Hindlimb muscle (tissue), 1 donor: ENCODE measurements around the gene UROS. TPM values are rescaled to one million over a fixed set of nuclear protein-coding genes. Genes with fewer than 3 reads are reported as not detected.

Experiments
- DNase-seq: peaks from one replicate; pipeline ENCODE4 v3.0.0-alpha.2; 2013
- polyA plus RNA-seq: library from polyadenylated mRNA; unstranded; fragments of 120-200 nt; gene quantifications from one replicate; pipeline ENCODE4 v1.2.1, GENCODE V29; 2013; ENCODE audit not compliant: insufficient read length

The UROS gene
- polyA plus RNA-seq, 1 donor = 45.4 TPM

GRCh38 chr10:125761961-125762360 is 61.1 kb downstream of the UROS start:
- no peak for DNase-seq

DNA sequence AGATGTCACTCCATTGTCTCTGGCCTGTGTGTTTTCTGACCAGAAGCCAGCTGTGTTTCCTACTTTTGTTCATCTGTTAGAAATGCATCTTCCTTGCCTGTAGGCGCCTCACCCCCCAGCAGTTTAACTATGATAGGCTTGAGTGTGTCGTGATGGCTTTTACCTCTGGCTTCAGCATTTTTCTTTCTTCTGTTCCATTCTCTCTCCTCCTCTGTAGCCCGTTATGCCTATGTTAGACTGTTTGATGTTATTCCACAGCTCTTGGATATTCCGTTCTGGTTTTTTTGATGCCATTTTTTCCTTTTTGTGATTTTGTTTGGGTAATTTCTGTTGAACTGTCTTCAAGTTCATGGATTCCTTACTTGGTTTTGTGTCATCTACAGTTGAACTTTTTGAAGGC is 65.3 kb downstream of the UROS start:
- DNase-seq = no peak

DNA sequence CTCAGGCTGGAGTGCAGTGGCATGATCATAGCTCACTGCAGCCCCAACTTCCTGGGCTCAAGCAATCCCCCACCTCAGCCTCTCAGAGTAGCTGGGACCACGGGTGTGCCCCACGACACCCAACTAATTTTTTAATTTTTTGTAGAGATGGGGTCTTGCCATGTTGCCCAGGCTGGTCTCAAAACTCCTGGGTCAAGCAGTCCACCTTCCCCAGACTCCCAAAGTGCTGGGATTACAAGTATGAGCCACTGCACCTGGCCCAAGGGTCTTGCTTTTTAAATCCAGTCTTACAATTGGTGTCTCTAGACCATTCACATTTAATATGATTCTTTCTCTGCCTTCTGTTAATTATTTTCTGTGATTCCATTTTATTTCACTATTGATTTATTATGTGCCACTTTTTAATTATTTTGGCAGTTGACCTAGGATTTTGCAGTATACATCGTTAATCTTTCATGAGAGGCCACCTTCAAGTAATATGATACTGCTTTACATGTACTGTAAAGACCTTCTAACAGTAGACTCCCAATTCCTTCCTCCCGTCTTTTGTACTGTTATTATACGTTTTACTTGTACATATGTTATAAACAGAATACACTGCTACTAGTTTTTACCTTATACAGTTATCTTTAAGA is 66.1 kb downstream of the UROS start:
- no peak for DNase-seq

- no peak for DNase-seq
These were observed 66.9 kb downstream of the UROS start for GRCh38 chr10:125756196-125756595.

- DNase-seq = no peak
These were observed 75.6 kb downstream of the UROS start for GRCh38 chr10:125747417-125747816.

DNA sequence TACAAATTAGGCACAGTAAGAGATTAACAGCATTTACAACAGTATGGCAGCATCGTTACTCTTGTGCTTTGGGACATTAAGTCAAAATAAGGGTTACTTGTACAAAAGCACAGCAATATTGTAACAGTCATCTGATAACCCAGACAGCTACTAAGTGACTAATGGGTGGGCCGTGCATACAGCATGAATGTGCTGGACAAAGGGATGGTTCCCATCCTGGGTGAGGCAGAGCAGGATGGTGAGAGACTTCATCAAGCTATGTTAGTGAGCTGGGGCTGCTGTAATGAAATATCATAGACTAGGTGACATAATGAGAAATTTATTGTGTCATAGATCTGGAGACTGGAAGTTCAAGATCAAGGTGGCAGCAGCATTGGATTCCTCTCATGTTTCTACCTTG is 78.1 kb downstream of the UROS start:
- no peak for DNase-seq

- no peak for DNase-seq
These were observed 80.6 kb downstream of the UROS start for GRCh38 chr10:125742465-125742864.

- no peak for DNase-seq
These were observed 82.9 kb downstream of the UROS start for GRCh38 chr10:125739994-125740679.

Other genes with a start within 250 kb of the UROS start
- gene TEX36, start 140.1 kb downstream of the UROS start, polyA plus RNA-seq = not detected
- 17.4 TPM for gene EDRF1, start 103.5 kb downstream of the UROS start, polyA plus RNA-seq
- gene MMP21, start 47.4 kb downstream of the UROS start, polyA plus RNA-seq = 0.27 TPM
- 54.3 TPM for gene BCCIP, start 288 bp upstream of the UROS start, polyA plus RNA-seq
- 19.1 TPM for gene DHX32, start 58.0 kb upstream of the UROS start, polyA plus RNA-seq
- gene FANK1, start 73.3 kb upstream of the UROS start, polyA plus RNA-seq = 0.56 TPM